Stomach (tissue), 19 donors: ENCODE results near the gene ATP2A2. TPM values are rescaled to one million over a fixed set of nuclear protein-coding genes. Genes with fewer than 3 reads are reported as not detected.

Experiments used
- DNase-seq, 2 donors: peaks; one replicate each; pipeline versions ENCODE4 v3.0.0 to v3.0.0-alpha.2; 2013 to 2019
- H3K27ac ChIP-seq, 5 donors: fragments of 200-600 bp in 4 of 5; sonication (generic) in 4 of 5; one replicate each; pipeline ENCODE4 v1.5.1; 2013 to 2019; ENCODE audit warnings: mild to moderate bottlenecking in 1 of 5, moderate library complexity in 1 of 5
- H3K27me3 ChIP-seq, 3 donors: fragments of 200-600 bp; sonication (generic); one replicate each; pipeline ENCODE4 v1.5.1; 2017 to 2019; ENCODE audit warnings: mixed run types in 1 of 3
- H3K36me3 ChIP-seq, 4 donors: fragments of 200-600 bp; sonication (generic); 1 replicate in 3 of 4; 2 replicates in 1 of 4; pipeline ENCODE4 v1.5.1; 2016 to 2019
- H3K4me1 ChIP-seq, 4 donors: fragments of 200-600 bp; sonication (generic); one replicate each; pipeline ENCODE4 v1.5.1; 2016 to 2019
- H3K4me3 ChIP-seq, 4 donors: fragments of 200-600 bp; sonication (generic) in 3 of 4; one replicate each; pipeline ENCODE4 v1.5.1; 2016 to 2019; ENCODE audit warnings: mild to moderate bottlenecking in 1 of 4
- H3K9me3 ChIP-seq, 4 donors: fragments of 200-600 bp; sonication (generic); one replicate each; pipeline ENCODE4 v1.5.1; 2016 to 2019
- EP300 ChIP-seq: sonication (generic); formaldehyde crosslinking; IDR thresholded peaks from one replicate; pipeline ENCODE4 v1.6.1; 2017; ENCODE audit warnings: antibody characterized with exemption
- POLR2A ChIP-seq, 4 donors: fragments of 450-650 bp; IDR thresholded peaks; one replicate each; pipeline ENCODE4 v1.6.1; 2016; ENCODE audit warnings: antibody characterized with exemption in 4 of 4, control low read depth in 2 of 4, mild to moderate bottlenecking in 1 of 4, moderate library complexity in 1 of 4
- POLR2AphosphoS5 ChIP-seq, 3 donors: sonication (generic); formaldehyde crosslinking; IDR thresholded peaks; one replicate each; pipeline ENCODE4 v1.6.1; 2016; ENCODE audit warnings: antibody characterized with exemption in 3 of 3
- WGBS, 5 donors: extraction: QIAGEN DNeasy Blood & Tissue Kit in 3 of 5; methylation state at CpG; one replicate each; pipeline versions ENCODE4 v1.1.5 to v1.1.7; 2013 to 2018; 5-methylcytosine and 5-hydroxymethylcytosine counted together
- intact Hi-C: fragments of 100-400 bp; cut with DNase I; formaldehyde crosslinking; loops from one replicate; pipeline ENCODE4 v1.15.1; 2023; ENCODE audit warnings: low total_unique reads
- long read RNA-seq, 10 donors: transcript quantifications; one replicate each; lab custom pipeline, GENCODE V29; 2026
- polyA plus RNA-seq, 3 donors: library from polyadenylated mRNA; stranded (reverse); fragments of 200-250 nt; gene quantifications; one replicate each; pipeline ENCODE4 v1.2.3, GENCODE V29; 2013
- total RNA-seq, 5 donors: library from RNA; depleted of rRNA; stranded (reverse); fragments of >200 nt; gene quantifications; one replicate each; pipeline versions ENCODE4 v1.1.0 to v1.2.3, GENCODE V29; 2014 to 2016
- TF ChIP-seq, protein P1 (sequence below), 7 experiments: fragments of 450-650 bp in 4 of 7; fragments of 200-600 bp in 3 of 7; sonication (generic) in 3 of 7; IDR thresholded peaks; one replicate each; pipeline ENCODE4 v1.5.1; 2016 to 2019; ENCODE audit warnings: antibody characterized with exemption in 7 of 7, control low read depth in 2 of 7, mild to moderate bottlenecking in 1 of 7
- donor health status: healthy with polysubstance abuse.
- donor health status: Bipolar disorder and iron deficiency.
- donor health status: healthy.

ATP2A2 gene
- 100 to 1,000 TPM; 102 to 202 (median 118) TPM for total RNA-seq
- polyA plus RNA-seq = 10 to 100 TPM; 14.1 to 29.6 (median 23.7) TPM
- long read RNA-seq, donor 1, full-length matches to known transcripts = 1 of 6 reads
- long read RNA-seq, donor 1, partial matches to known transcripts = 5 of 6 reads
- long read RNA-seq, donor 1, other reads (novel, unspliced or antisense) = 0 of 6 reads
- long read RNA-seq, donor 2, full-length matches to known transcripts = 3 of 8 reads
- long read RNA-seq, donor 2, partial matches to known transcripts = 5 of 8 reads
- long read RNA-seq, donor 2, other reads (novel, unspliced or antisense) = 0 of 8 reads
- long read RNA-seq, donor 3, full-length matches to known transcripts = 2 of 8 reads
- long read RNA-seq, donor 3, partial matches to known transcripts = 6 of 8 reads
- long read RNA-seq, donor 3, other reads (novel, unspliced or antisense) = 0 of 8 reads
- long read RNA-seq, donor 4 = 0 reads
- long read RNA-seq, donor 5, full-length matches to known transcripts = 8 of 8 reads
- long read RNA-seq, donor 5, partial matches to known transcripts = 0 of 8 reads
- long read RNA-seq, donor 5, other reads (novel, unspliced or antisense) = 0 of 8 reads
- long read RNA-seq, donor 6, full-length matches to known transcripts = 8 of 16 reads
- long read RNA-seq, donor 6, partial matches to known transcripts = 8 of 16 reads
- long read RNA-seq, donor 6, other reads (novel, unspliced or antisense) = 0 of 16 reads
- long read RNA-seq, donor 7, full-length matches to known transcripts = 2 of 2 reads
- long read RNA-seq, donor 7, partial matches to known transcripts = 0 of 2 reads
- long read RNA-seq, donor 7, other reads (novel, unspliced or antisense) = 0 of 2 reads
- long read RNA-seq, donor 8, full-length matches to known transcripts = 8 of 15 reads
- long read RNA-seq, donor 8, partial matches to known transcripts = 7 of 15 reads
- long read RNA-seq, donor 8, other reads (novel, unspliced or antisense) = 0 of 15 reads
- long read RNA-seq, donor 9, full-length matches to known transcripts = 3 of 28 reads
- long read RNA-seq, donor 9, partial matches to known transcripts = 25 of 28 reads
- long read RNA-seq, donor 9, other reads (novel, unspliced or antisense) = 0 of 28 reads
- long read RNA-seq, donor 10, full-length matches to known transcripts = 1 of 1 reads
- long read RNA-seq, donor 10, partial matches to known transcripts = 0 of 1 reads
- long read RNA-seq, donor 10, other reads (novel, unspliced or antisense) = 0 of 1 reads

DNA sequence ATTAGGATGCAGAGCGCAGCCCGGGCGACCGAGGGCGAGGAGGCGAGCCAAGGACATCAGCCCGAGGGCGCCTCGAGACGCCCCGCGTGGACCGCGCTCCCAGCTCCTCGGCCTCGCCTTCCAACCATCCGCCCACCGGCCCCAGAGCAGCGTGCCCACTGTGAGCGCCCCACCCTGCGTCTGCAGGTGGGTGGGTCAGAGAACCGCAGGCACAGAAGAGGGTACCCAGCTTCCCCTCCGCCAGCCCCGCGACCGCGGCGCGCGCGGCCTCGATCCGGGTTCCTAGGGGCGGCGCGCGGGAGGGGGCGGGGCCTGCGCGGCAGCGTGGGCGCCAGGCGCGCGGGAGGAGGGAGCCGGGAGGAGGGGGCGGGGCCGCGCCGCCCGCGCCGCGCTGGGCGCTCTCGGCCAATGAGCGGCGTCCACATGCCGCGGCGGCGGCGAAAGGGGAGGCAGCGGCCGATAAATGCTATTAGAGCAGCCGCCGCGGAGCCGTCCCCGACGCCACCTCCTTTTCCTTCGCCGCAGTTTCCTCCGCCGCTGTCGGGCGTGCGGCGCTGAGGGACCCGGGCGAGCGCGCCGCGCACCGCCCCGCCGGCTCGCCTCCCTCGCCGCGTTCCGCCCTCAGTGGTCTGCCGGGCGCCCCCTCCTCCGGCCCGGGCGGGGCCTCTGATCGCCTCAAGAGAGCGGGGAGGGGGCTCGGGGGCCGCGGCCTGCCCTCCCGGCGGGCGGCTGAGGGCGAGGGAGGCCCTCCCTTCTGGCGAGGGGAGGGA, at the start of gene ATP2A2:
TSS of gene ATP2A2 (plus strand) at position 469 of the 770 bp plus-strand sequence. CDS start 543 bp downstream, outside the sequence.
- WGBS, 5 donors = 0 to 3% (median 1%) methylated on average over 5 to 107 of the region's 108 CpGs
- Histone ChIP-seq H3K4me3 (peak within 1 kb of the TSS; percentile 78 to 89 (median 88)), H3K27ac (peak within 1 kb of the TSS; percentile 97 to 100 (median 99)), H3K27me3 (no peaks in the 10 kb centered on the region), H3K36me3 (peaks cover 0 to 6% (median 2%) of the 10 kb centered on the region in 4 donors), H3K4me1 (peaks cover 24 to 50% (median 39%) of the 10 kb centered on the region in 4 donors), H3K9me3 (no peaks in the 10 kb centered on the region)
- peak; percentile 93 to 97 for DNase-seq
- TF ChIP-seq, protein P1, sequence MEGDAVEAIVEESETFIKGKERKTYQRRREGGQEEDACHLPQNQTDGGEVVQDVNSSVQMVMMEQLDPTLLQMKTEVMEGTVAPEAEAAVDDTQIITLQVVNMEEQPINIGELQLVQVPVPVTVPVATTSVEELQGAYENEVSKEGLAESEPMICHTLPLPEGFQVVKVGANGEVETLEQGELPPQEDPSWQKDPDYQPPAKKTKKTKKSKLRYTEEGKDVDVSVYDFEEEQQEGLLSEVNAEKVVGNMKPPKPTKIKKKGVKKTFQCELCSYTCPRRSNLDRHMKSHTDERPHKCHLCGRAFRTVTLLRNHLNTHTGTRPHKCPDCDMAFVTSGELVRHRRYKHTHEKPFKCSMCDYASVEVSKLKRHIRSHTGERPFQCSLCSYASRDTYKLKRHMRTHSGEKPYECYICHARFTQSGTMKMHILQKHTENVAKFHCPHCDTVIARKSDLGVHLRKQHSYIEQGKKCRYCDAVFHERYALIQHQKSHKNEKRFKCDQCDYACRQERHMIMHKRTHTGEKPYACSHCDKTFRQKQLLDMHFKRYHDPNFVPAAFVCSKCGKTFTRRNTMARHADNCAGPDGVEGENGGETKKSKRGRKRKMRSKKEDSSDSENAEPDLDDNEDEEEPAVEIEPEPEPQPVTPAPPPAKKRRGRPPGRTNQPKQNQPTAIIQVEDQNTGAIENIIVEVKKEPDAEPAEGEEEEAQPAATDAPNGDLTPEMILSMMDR (IDR thresholded peaks at IDR 0.05) = no peak
- peak in 1 of 4 donors; percentile 54 for TF ChIP-seq POLR2A (IDR thresholded peaks at IDR 0.05)
- TF ChIP-seq POLR2AphosphoS5 (IDR thresholded peaks at IDR 0.05) = peak; percentile 1 to 97 (median 95)
- no peak for TF ChIP-seq EP300
- intact Hi-C loops = no loop called here

DNA sequence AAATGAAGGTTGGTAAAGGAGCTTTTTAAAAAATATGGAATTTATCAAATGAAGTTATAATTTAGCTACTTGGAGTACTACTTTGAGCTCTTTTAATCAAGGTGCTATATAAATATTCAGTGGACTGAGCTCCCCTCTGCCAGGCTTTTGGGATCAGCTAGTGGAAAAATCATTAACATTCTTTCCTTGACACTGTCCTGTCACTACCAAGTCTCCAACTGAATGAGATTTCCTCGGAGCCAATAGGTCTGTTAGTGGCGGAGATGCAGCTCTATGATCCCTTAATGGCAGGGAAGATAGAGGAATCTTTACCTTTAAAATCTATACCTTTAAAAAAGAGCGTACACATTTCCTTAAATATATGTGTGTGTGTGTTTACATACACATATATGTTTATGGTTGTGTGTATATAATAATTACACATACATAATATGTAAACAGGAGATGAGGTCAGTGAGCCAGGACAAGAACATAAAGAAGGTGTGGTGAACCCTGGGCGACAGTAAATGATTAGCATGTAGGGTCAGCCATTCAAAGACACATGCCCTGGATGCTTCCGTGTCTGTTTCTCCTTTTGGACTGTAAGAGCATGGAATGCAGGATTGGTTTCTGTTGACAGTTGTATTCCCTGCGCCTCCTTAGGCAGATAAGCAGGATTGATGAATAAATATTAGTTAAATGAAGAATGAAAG, 47.7 kb upstream of the ATP2A2 start:
- TF ChIP-seq POLR2AphosphoS5 (IDR thresholded peaks at IDR 0.05) (no peak), POLR2A (IDR thresholded peaks at IDR 0.05) (no peak), EP300 (no peak)
- TF ChIP-seq, protein P1 (IDR thresholded peaks at IDR 0.05) = no peak
- DNase-seq = no peak
- WGBS, 5 donors = 64 to 80% (median 68%) methylated on average over 6 of the region's 6 CpGs
- H3K27ac ChIP-seq = peak overlapping the region in 1 of 5 donors; percentile 54
- peaks cover 3 to 20% (median 8%) of the 10 kb centered on the region in 4 donors for H3K4me1 ChIP-seq
- no peaks in the 10 kb centered on the region for H3K36me3 ChIP-seq
- no peaks in the 10 kb centered on the region for H3K9me3 ChIP-seq
- intact Hi-C loops = no loop called here
- no peak overlapping the region for H3K4me3 ChIP-seq
- H3K27me3 ChIP-seq = no peaks in the 10 kb centered on the region

DNA sequence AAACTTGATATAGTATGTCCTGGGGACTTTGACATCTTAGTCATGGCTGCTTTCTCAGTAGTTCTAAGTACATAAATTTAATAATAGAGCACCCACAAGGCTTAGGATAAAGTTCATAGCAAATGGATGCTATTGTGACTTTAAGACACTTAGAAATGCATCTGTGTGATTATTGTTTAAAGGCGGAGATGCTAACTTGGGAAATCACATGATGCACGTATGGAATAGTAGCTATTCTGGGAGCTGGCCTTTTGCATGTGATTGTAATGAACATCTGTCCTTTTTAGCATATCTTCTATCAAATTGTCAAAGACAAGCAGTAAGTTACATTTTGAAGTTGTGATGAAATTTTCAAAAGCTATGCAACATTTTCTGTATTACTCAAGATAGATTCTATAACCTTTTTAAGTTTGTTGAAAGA, 46.7 kb upstream of the ATP2A2 start:
- Histone ChIP-seq H3K27ac (peak overlapping the region in 2 of 5 donors; percentile 54 to 60), H3K36me3 (no peaks in the 10 kb centered on the region), H3K9me3 (no peaks in the 10 kb centered on the region), H3K4me1 (peaks cover 3 to 20% (median 8%) of the 10 kb centered on the region in 4 donors), H3K27me3 (no peaks in the 10 kb centered on the region), H3K4me3 (no peak overlapping the region)
- WGBS, 5 donors = 19 to 47% (median 30%) methylated on average over 2 of the region's 2 CpGs
- TF ChIP-seq POLR2A (IDR thresholded peaks at IDR 0.05) (no peak), POLR2AphosphoS5 (IDR thresholded peaks at IDR 0.05) (no peak), EP300 (no peak)
- TF ChIP-seq, protein P1 (IDR thresholded peaks at IDR 0.05) = no peak
- intact Hi-C loops = no loop called here
- DNase-seq = no peak
